ENCODE data around the gene SP9. TPM values are rescaled to one million over a fixed set of nuclear protein-coding genes. Genes with fewer than 3 reads are reported as not detected.

Gene SP9
- polyA plus RNA-seq, 2 of the 4 experiments (the other 2 are of a cell fraction) = 3.3 to 3.8 TPM

DNA sequence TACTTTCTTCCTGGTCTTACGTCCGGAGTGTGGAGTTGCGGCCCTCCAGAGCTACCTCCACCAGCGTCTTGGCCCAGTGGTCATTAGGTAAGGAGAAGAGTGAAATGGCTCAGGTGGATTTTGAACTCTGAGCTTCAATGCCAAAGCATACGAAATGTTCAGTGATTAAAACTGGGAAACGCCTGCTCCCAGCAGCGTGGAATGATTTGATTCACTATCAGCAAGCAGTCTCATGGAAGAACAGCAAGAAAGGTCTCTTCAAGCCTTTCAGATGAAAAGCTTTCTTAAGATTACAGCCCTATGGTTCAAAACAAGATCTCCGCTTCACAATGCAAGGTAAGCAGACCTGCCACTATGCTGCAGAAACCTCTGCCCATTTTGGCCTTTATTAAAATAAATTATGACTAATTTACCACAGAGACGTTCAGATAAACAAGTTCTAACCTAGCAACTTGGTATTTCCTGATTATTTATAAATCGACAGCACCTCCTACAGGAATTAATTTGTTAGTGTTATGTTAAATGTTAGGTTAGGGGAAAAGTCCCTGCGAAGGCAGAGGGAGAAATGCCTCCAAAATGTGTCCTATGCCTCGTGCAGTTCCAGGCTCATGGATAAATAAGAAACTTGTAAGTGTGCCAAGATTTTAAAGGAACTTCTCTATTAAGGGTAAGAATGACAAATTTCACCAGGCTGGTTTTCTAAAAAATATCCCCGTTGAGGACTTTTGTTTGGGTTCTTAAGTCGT is 10.1 kb downstream of the SP9 start:
- Histone ChIP-seq H3K4me3 (no peak overlapping the region), H3K27ac (no peak overlapping the region), H3K4me2 (no peak overlapping the region), H3K4me1 (peaks cover 5% of the 10 kb centered on the region; the same call in 1 of the 3 replicates), H3K9me3 (no peaks in the 10 kb centered on the region)
- peak; percentile 18 for FAIRE-seq
- DNase-seq (ENCODE audit: low read depth in 1 of 2, low spot score in 1 of 2) = peak in 1 of 2 experiments; percentile 55
- 55% methylated on average over 14 of the region's 14 CpGs for WGBS (ENCODE audit: missing lambda C conversion rate)
- peak in 1 of 2 experiments; percentile 17; a peak in 2 of 6 replicates for ATAC-seq
- TF ChIP-seq, protein P1, sequence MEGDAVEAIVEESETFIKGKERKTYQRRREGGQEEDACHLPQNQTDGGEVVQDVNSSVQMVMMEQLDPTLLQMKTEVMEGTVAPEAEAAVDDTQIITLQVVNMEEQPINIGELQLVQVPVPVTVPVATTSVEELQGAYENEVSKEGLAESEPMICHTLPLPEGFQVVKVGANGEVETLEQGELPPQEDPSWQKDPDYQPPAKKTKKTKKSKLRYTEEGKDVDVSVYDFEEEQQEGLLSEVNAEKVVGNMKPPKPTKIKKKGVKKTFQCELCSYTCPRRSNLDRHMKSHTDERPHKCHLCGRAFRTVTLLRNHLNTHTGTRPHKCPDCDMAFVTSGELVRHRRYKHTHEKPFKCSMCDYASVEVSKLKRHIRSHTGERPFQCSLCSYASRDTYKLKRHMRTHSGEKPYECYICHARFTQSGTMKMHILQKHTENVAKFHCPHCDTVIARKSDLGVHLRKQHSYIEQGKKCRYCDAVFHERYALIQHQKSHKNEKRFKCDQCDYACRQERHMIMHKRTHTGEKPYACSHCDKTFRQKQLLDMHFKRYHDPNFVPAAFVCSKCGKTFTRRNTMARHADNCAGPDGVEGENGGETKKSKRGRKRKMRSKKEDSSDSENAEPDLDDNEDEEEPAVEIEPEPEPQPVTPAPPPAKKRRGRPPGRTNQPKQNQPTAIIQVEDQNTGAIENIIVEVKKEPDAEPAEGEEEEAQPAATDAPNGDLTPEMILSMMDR (IDR thresholded peaks at IDR 0.05) = peak; percentile 54
- TF ChIP-seq SMC3 (IDR thresholded peaks at IDR 0.05) (peak; percentile 32; the same call in 1 of the 3 replicates), PHF8 (IDR thresholded peaks at IDR 0.05; ENCODE audit: borderline replicate concordance, low read depth) (no peak), KDM5A (IDR thresholded peaks at IDR 0.05) (no peak), RCOR1 (IDR thresholded peaks at IDR 0.05; ENCODE audit: low read depth, low read length) (no peak), JUNB (IDR thresholded peaks at IDR 0.05) (no peak), TFCP2L1 (CRISPR knock-in tag; IDR thresholded peaks at IDR 0.05) (no peak), RAD21 (conservative IDR thresholded peaks at IDR 0.05 in 1 of 2, IDR thresholded peaks at IDR 0.05 in 1 of 2) (peak; percentile 72 to 76), FOXS1 (CRISPR knock-in tag; IDR thresholded peaks at IDR 0.05) (no peak), MAZ (IDR thresholded peaks at IDR 0.05; ENCODE audit: borderline replicate concordance, low read depth, low read length) (no peak)
- ChIA-PET CTCF (interaction anchor here (0.6 to 2.7 kb wide), 15 partner anchors 9 to 1539 kb away, joined by 3 to 12 read pairs (median 3); partner anchors contain the start of gene SP9), POLR2A (no interaction called here)

DNA sequence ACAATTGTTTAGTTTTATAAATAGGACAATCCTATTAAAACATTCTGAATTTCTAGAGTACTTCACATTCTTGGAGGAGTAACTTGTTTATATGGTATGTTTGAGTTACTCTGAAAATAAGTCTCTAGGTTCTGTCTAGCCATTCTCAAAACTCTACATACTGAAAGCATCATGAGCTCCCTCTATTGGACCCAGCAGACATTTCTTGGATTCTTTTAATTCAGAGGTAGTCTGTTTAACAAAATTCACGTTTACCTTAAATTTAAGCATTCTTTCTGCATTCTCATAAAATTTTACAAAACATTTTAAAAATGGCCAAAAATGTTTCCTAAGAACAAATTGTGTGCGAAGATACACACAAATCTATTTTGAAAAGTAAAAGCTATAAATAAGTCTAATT is 15.3 kb downstream of the SP9 start:
- POLR2A ChIA-PET = interaction anchor here (0.5 to 0.9 kb wide), 3 partner anchors 9 to 284 kb away, joined by 3 to 4 read pairs (median 3); no protein-coding TSS in a partner anchor
- TF ChIP-seq RFX5 (IDR thresholded peaks at IDR 0.05) (no peak), RNF2 (IDR thresholded peaks at IDR 0.05; ENCODE audit: borderline replicate concordance, low read depth) (no peak), EHMT2 (IDR thresholded peaks at IDR 0.05; ENCODE audit: low read depth) (no peak), SMC3 (IDR thresholded peaks at IDR 0.05) (0 out of 3 replicates have a peak, but pooled peaks have one; percentile 15), RAD21 (conservative IDR thresholded peaks at IDR 0.05 in 1 of 2, IDR thresholded peaks at IDR 0.05 in 1 of 2) (peak; percentile 20 to 47; a peak in 3 of 5 replicates)
- TF ChIP-seq, protein P1 (IDR thresholded peaks at IDR 0.05) = peak; percentile 48
- TF ChIP-seq, protein P2, sequence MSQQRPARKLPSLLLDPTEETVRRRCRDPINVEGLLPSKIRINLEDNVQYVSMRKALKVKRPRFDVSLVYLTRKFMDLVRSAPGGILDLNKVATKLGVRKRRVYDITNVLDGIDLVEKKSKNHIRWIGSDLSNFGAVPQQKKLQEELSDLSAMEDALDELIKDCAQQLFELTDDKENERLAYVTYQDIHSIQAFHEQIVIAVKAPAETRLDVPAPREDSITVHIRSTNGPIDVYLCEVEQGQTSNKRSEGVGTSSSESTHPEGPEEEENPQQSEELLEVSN (IDR thresholded peaks at IDR 0.05; ENCODE audit: borderline replicate concordance, low read depth) = no peak
- WGBS (ENCODE audit: missing lambda C conversion rate) = 48% methylated on average over 2 of the region's 2 CpGs
- peak; percentile 39 for FAIRE-seq
- CTCF ChIA-PET = interaction anchor here (0.7 to 2.2 kb wide), 5 partner anchors 9 to 948 kb away, joined by 3 to 10 read pairs (median 7); no protein-coding TSS in a partner anchor
- Histone ChIP-seq H3K27ac (no peak overlapping the region), H3K4me2 (no peak overlapping the region), H3K4me3 (no peak overlapping the region), H3K9me3 (no peaks in the 10 kb centered on the region), H3K4me1 (no peaks in the 10 kb centered on the region)
- ATAC-seq = peak in 1 of 2 experiments; percentile 55; a peak in 1 of 6 replicates
- DNase-seq (ENCODE audit: low read depth in 1 of 2, low spot score in 1 of 2) = peak in 1 of 2 experiments; percentile 35
